ENCODE data around the gene C1orf232.

GRCh38 chr1:26127235-26128163 is 41.3 kb downstream of the C1orf232 start:
- TF ChIP-seq CTCF (IDR thresholded peaks at IDR 0.05) (no peak), EZH2 (IDR thresholded peaks at IDR 0.05; ENCODE audit: borderline replicate concordance, insufficient read depth, low read depth, low read length, poor library complexity, severe bottlenecking) (no peak)

Data from B cell (primary cell).